ENCODE measurements around the gene IL22. TPM values are rescaled to one million over a fixed set of nuclear protein-coding genes. Genes with fewer than 3 reads are reported as not detected.

The IL22 gene
- total RNA-seq, 1 experiment from 2014 or later: not detected

DNA sequence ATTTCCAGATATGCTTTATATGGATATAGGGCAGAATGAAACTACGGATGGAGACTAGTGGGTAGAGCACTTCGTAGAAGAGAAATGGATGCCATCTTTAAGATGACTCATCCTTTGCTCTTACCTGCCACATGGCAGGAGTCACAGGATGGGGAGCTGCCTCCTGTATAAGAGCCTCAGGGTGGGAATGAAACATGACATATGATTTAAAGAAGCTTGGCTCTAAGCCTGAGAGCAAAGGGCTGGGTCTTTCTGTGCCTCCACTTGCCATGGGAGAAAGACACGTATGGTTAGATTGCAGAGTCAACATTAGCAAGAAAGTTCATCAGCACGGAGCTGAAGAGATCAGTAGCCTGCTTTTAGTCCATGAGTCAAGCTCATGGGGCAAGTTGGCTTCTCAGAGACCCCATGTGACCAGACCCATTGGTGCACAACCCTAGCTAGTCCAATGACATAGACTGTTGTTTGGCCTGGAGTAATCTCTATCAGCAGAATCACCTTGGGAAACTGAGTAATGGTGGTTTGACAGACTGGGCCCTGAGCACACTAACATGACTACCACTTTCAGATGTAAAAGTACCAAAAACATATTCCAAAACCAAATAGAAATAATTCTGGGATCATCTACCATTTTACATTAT lies 38.1 kb upstream of the IL22 start:
- H3K79me2 ChIP-seq (ENCODE audit: insufficient read depth, low read length): no peaks in the 10 kb centered on the region
- H3K4me1 ChIP-seq (ENCODE audit: insufficient read depth, low read length): no peaks in the 10 kb centered on the region; the same call in 1 of the 2 replicates
- H3K14ac ChIP-seq (ENCODE audit: insufficient read depth, low read length): no peak overlapping the region
- no peaks in the 10 kb centered on the region for H3K23me2 ChIP-seq (ENCODE audit: insufficient read length, low read depth, low read length, poor library complexity, severe bottlenecking)
- no peak overlapping the region for H3K4me3 Mint-ChIP-seq
- H3K4me1 Mint-ChIP-seq: peaks cover 0 to 2% of the 10 kb centered on the region in 2 experiments; a peak in 1 of 4 replicates
- no peak overlapping the region for H3K18ac ChIP-seq (ENCODE audit: insufficient read length, low read depth, low read length)
- H3K4ac ChIP-seq (ENCODE audit: low read depth, low read length): no peak overlapping the region
- no peaks in the 10 kb centered on the region for H3K9me3 Mint-ChIP-seq
- H3K9me3 ChIP-seq (ENCODE audit: control insufficient read depth, low read depth, low read length): no peaks in the 10 kb centered on the region
- no peak overlapping the region for H2BK15ac ChIP-seq (ENCODE audit: low read depth, low read length)
- H3K56ac ChIP-seq (ENCODE audit: insufficient read length, low read depth, low read length): no peak overlapping the region
- H3K79me1 ChIP-seq (ENCODE audit: insufficient read depth, low read depth, low read length, poor library complexity, severe bottlenecking): no peaks in the 10 kb centered on the region
- H3K27ac Mint-ChIP-seq: 0 out of 7 replicates have a peak overlapping the region, but pooled peaks of 1 of the 3 experiments have one; percentile 54
- no peak overlapping the region for H2BK120ac ChIP-seq (ENCODE audit: low read depth, low read length, poor library complexity, severe bottlenecking)
- no peaks in the 10 kb centered on the region for H3K27me3 ChIP-seq (ENCODE audit: insufficient read depth, low read length)
- no peak overlapping the region for H2BK12ac ChIP-seq (ENCODE audit: insufficient read length, low read depth, low read length)
- no peak overlapping the region for H3T11ph ChIP-seq (ENCODE audit: low read length)
- H4K91ac ChIP-seq (ENCODE audit: insufficient read length, low read depth, low read length): no peak overlapping the region
- H4K5ac ChIP-seq (ENCODE audit: insufficient read length, low read depth, low read length): no peak overlapping the region
- TF ChIP-seq, protein P1, sequence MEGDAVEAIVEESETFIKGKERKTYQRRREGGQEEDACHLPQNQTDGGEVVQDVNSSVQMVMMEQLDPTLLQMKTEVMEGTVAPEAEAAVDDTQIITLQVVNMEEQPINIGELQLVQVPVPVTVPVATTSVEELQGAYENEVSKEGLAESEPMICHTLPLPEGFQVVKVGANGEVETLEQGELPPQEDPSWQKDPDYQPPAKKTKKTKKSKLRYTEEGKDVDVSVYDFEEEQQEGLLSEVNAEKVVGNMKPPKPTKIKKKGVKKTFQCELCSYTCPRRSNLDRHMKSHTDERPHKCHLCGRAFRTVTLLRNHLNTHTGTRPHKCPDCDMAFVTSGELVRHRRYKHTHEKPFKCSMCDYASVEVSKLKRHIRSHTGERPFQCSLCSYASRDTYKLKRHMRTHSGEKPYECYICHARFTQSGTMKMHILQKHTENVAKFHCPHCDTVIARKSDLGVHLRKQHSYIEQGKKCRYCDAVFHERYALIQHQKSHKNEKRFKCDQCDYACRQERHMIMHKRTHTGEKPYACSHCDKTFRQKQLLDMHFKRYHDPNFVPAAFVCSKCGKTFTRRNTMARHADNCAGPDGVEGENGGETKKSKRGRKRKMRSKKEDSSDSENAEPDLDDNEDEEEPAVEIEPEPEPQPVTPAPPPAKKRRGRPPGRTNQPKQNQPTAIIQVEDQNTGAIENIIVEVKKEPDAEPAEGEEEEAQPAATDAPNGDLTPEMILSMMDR (conservative IDR thresholded peaks at IDR 0.05): no peak
- H2AK5ac ChIP-seq (ENCODE audit: insufficient read length, low read length): no peak overlapping the region
- H4K20me1 ChIP-seq (ENCODE audit: control insufficient read depth, insufficient read depth, insufficient read length): no peaks in the 10 kb centered on the region
- no peak for DNase-seq
- H3K27ac ChIP-seq (ENCODE audit: insufficient read length, low read depth, low read length): no peak overlapping the region
- H2AFZ ChIP-seq (ENCODE audit: low read length): no peak overlapping the region
- no peaks in the 10 kb centered on the region for H3K27me3 Mint-ChIP-seq (ENCODE audit: low read depth)
- H2BK5ac ChIP-seq (ENCODE audit: insufficient read length, low read length): no peak overlapping the region
- H3K23ac ChIP-seq (ENCODE audit: insufficient read length, low read depth, low read length): no peak overlapping the region
- no peak overlapping the region for H2BK20ac ChIP-seq (ENCODE audit: low read depth, low read length, poor library complexity, severe bottlenecking)
- no peak overlapping the region for H4K8ac ChIP-seq (replicated peaks; ENCODE audit: insufficient read length, low read depth, low read length)
- H3K36me3 Mint-ChIP-seq (ENCODE audit: insufficient read depth in 1 of 3, low read depth in 3 of 3): no peaks in the 10 kb centered on the region
- H3K9ac ChIP-seq (ENCODE audit: extremely low read depth, insufficient read length, low read length): no peak overlapping the region
- no peak overlapping the region for H3K4me2 ChIP-seq (ENCODE audit: insufficient read depth, insufficient read length, low read length)
- no CpG with 5 or more reads among the region's 4 CpGs for WGBS (ENCODE audit: extremely low coverage, insufficient read length, low lambda C conversion rate)
